ENCODE measurements around the gene KDM4F.

- TF ChIP-seq, protein P1, sequence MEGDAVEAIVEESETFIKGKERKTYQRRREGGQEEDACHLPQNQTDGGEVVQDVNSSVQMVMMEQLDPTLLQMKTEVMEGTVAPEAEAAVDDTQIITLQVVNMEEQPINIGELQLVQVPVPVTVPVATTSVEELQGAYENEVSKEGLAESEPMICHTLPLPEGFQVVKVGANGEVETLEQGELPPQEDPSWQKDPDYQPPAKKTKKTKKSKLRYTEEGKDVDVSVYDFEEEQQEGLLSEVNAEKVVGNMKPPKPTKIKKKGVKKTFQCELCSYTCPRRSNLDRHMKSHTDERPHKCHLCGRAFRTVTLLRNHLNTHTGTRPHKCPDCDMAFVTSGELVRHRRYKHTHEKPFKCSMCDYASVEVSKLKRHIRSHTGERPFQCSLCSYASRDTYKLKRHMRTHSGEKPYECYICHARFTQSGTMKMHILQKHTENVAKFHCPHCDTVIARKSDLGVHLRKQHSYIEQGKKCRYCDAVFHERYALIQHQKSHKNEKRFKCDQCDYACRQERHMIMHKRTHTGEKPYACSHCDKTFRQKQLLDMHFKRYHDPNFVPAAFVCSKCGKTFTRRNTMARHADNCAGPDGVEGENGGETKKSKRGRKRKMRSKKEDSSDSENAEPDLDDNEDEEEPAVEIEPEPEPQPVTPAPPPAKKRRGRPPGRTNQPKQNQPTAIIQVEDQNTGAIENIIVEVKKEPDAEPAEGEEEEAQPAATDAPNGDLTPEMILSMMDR (IDR thresholded peaks at IDR 0.05): no peak
- TF ChIP-seq POLR2AphosphoS5 (IDR thresholded peaks at IDR 0.05; ENCODE audit: insufficient read depth in 1 of 2, low read depth in 1 of 2): no peak
- no peak for TF ChIP-seq POLR2A (IDR thresholded peaks at IDR 0.05)
These were observed 33.4 kb downstream of the KDM4F start for GRCh38 chr11:95082576-95083001.
